ENCODE data around the gene HGD.

DNA sequence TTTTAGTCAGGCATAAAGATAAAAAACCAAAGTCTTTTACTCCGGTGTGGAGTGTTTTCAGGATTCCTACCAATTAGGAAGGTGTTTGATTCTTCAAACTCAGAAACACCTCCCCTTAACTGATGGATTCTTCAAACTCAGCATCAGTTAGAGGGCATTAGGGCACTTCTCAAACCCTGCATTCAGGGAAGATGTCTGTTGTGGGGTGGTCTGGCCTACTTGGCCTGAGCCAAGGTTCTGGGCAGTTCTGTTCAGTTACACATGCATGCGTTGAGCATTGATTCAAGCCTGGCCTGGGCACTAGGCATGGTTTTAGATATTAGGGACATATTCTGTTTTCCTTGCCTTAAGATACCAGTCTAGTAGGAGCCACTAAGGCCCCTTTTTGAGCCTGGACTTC lies 1.0 kb downstream of the HGD start:
- no peak for TF ChIP-seq POLR2AphosphoS5 (IDR thresholded peaks at IDR 0.05; ENCODE audit: low read depth, low read length)
- no peak for TF ChIP-seq TAF1 (IDR thresholded peaks at IDR 0.05; ENCODE audit: borderline replicate concordance, insufficient read depth, low read length)
